HepG2 (cell line): ENCODE results near the gene RHBG. TPM values are rescaled to one million over a fixed set of nuclear protein-coding genes. Genes with fewer than 3 reads are reported as not detected.
A peak's percentile ranks its signal among the peaks of the same experiment; 100 is the strongest.

Experiments used
- CC2D1A ChIP-seq: sonication (generic); formaldehyde crosslinking; IDR thresholded peaks from 2 replicates; pipeline ENCODE4 v1.8.1; 2023; ENCODE audit warnings: mild to moderate bottlenecking, missing genetic modification reagents
- ELF1 ChIP-seq: sonication (generic); formaldehyde crosslinking; IDR thresholded peaks from 2 replicates; pipeline ENCODE4 v1.4.0; 2020; ENCODE audit warnings: missing genetic modification reagents
- ELF3 ChIP-seq: IDR thresholded peaks from 2 replicates; pipeline ENCODE4 v1.6.1; 2016; ENCODE audit warnings: missing genetic modification reagents, missing compliant biosample characterization
- HHEX ChIP-seq: IDR thresholded peaks from 2 replicates; pipeline ENCODE4 v1.6.1; 2016; ENCODE audit warnings: control low read depth
- HNRNPH1 ChIP-seq: fragments of 200-400 bp; formaldehyde crosslinking; optimal IDR thresholded peaks from 2 replicates; pipeline ENCODE3; 2017; ENCODE audit warnings: mild to moderate bottlenecking, low read depth, low read length
- HOXA7 ChIP-seq: sonication (generic); formaldehyde crosslinking; IDR thresholded peaks from 2 replicates; pipeline ENCODE4 v1.8.1; 2022; ENCODE audit warnings: mild to moderate bottlenecking, missing genetic modification reagents, moderate library complexity
- NFE2L2 ChIP-seq: fragments of 150-350 bp; IDR thresholded peaks from 2 replicates; pipeline ENCODE4 v1.6.1; 2014; ENCODE audit warnings: low read length
- RELA ChIP-seq: sonication (generic); formaldehyde crosslinking; IDR thresholded peaks from 2 replicates; pipeline ENCODE4 v1.4.0; 2020; ENCODE audit warnings: missing genetic modification reagents
- ZMYM2 ChIP-seq: sonication (generic); formaldehyde crosslinking; IDR thresholded peaks from 2 replicates; pipeline ENCODE4 v1.8.0; 2022; ENCODE audit warnings: mild to moderate bottlenecking, missing genetic modification reagents
- ZNF232 ChIP-seq: sonication (generic); formaldehyde crosslinking; IDR thresholded peaks from 2 replicates; pipeline ENCODE4 v1.4.0; 2020; ENCODE audit warnings: missing genetic modification reagents, borderline replicate concordance
- ZNF253 ChIP-seq: sonication (generic); formaldehyde crosslinking; IDR thresholded peaks from 2 replicates; pipeline ENCODE4 v1.8.0; 2022; ENCODE audit warnings: mild to moderate bottlenecking, missing genetic modification reagents, borderline replicate concordance
- ZNF318 ChIP-seq: sonication (generic); formaldehyde crosslinking; IDR thresholded peaks from 2 replicates; pipeline ENCODE4 v1.4.0; 2020; ENCODE audit warnings: mild to moderate bottlenecking, missing genetic modification reagents
- ZNF33B ChIP-seq: sonication (generic); formaldehyde crosslinking; IDR thresholded peaks from 2 replicates; pipeline ENCODE4 v1.5.1; 2020; ENCODE audit warnings: mild to moderate bottlenecking, missing genetic modification reagents
- ZNF441 ChIP-seq: sonication (generic); formaldehyde crosslinking; IDR thresholded peaks from 2 replicates; pipeline ENCODE4 v1.7.0; 2021; ENCODE audit warnings: missing genetic modification reagents, borderline replicate concordance
- ZNF792 ChIP-seq: IDR thresholded peaks from 2 replicates; pipeline ENCODE4 v1.6.1; 2016
- polyA plus RNA-seq, 8 experiments: library from polyadenylated mRNA; depleted of rRNA in 3 of 8; stranded (reverse) in 7 of 8; unstranded in 1 of 8; fragments of >200 nt; fragmentation: Illumina TruSeq in 4 of 8; extraction: Trizol in 4 of 8; gene quantifications; 2 replicates each; pipeline versions ENCODE4 v1.2.1 to v1.2.3, GENCODE V29; 2011 to 2016; ENCODE audit warnings: low read depth in 4 of 8, missing spikeins in 1 of 8, mixed read lengths in 1 of 8; ENCODE audit not compliant: insufficient read depth in 1 of 8
- total RNA-seq, 5 experiments: library from RNA; depleted of rRNA; stranded (reverse); fragments of >200 nt; fragmentation: Illumina TruSeq; extraction: Trizol; gene quantifications; 2 replicates each; pipeline ENCODE4 v1.2.3, GENCODE V29; 2016; ENCODE audit warnings: low read depth in 1 of 5
- TF ChIP-seq, protein P1 (sequence below): IDR thresholded peaks from 2 replicates; pipeline ENCODE4 v1.6.1; 2016
- TF ChIP-seq, protein P2 (sequence below): IDR thresholded peaks from 2 replicates; pipeline ENCODE4 v1.6.1; 2016; ENCODE audit warnings: missing biosample characterization, missing genetic modification reagents, low read depth
- TF ChIP-seq, protein P3 (sequence below): sonication (generic); formaldehyde crosslinking; IDR thresholded peaks from 2 replicates; pipeline ENCODE4 v1.4.0; 2020; ENCODE audit warnings: missing genetic modification reagents

The RHBG gene
- total and polyA plus RNA-seq, 2 of the 13 experiments (the other 11 are each of a cell fraction or from before 2014, with no cell fraction given), result 61.8 to 73.5 TPM

DNA sequence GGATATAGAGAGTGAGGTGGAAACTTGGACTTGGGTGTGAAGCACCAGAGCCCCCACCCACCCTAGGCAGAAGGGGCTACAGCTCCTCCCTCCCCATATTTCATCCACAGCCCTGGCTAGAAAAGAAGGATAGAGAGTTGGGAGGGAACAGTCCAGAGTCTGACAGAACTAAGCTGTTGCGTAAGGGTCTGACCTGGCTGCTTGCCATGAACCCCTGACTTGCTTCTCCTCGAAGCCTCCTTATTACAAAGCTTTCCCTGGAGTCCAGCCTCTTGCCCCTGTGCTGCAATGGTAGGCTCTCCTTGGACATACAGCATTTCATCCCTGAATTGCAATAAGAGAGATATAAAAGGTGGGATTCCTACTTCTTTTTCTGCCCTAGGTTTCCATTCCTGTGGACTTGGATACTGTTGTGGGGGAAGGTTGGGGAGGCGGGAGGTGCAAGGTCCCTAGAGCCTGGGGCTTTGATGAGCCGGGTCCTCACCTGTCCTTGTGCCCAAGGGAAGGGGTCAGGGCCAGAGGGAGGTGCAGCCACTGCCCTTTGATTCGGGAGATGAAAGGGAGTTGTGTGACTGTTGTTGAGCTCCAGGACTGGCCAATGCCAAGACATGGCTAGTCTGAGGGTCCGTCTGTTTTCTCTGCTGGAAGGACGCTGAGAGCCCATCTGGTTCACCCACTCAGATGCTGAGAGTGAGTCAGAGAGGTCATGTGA lies 2.7 kb downstream of the RHBG start (continued):
- TF ChIP-seq RELA (CRISPR knock-in tag) (0 out of 2 replicates have a peak, but pooled peaks have one; percentile 78), ZNF232 (CRISPR knock-in tag) (no peak; the same call in 1 of the 2 replicates), ZMYM2 (CRISPR knock-in tag) (peak; percentile 84), ZNF33B (CRISPR knock-in tag) (peak; percentile 43; the same call in 1 of the 2 replicates), ZNF253 (no peak), HHEX (CRISPR knock-in tag) (peak; percentile 82), ZNF318 (no peak), ZNF441 (CRISPR knock-in tag) (0 out of 2 replicates have a peak, but pooled peaks have one; percentile 16), ELF3 (CRISPR knock-in tag) (peak; percentile 78), CC2D1A (CRISPR knock-in tag) (no peak), ELF1 (CRISPR knock-in tag) (peak; percentile 53), HNRNPH1 (no peak), ZNF792 (peak; percentile 35), HOXA7 (CRISPR knock-in tag) (no peak), NFE2L2 (no peak)
- TF ChIP-seq, protein P1, sequence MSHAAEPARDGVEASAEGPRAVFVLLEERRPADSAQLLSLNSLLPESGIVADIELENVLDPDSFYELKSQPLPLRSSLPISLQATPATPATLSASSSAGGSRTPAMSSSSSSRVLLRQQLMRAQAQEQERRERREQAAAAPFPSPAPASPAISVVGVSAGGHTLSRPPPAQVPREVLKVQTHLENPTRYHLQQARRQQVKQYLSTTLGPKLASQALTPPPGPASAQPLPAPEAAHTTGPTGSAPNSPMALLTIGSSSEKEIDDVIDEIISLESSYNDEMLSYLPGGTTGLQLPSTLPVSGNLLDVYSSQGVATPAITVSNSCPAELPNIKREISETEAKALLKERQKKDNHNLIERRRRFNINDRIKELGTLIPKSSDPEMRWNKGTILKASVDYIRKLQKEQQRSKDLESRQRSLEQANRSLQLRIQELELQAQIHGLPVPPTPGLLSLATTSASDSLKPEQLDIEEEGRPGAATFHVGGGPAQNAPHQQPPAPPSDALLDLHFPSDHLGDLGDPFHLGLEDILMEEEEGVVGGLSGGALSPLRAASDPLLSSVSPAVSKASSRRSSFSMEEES (CRISPR knock-in tag), result peak; percentile 83
- TF ChIP-seq, protein P2, sequence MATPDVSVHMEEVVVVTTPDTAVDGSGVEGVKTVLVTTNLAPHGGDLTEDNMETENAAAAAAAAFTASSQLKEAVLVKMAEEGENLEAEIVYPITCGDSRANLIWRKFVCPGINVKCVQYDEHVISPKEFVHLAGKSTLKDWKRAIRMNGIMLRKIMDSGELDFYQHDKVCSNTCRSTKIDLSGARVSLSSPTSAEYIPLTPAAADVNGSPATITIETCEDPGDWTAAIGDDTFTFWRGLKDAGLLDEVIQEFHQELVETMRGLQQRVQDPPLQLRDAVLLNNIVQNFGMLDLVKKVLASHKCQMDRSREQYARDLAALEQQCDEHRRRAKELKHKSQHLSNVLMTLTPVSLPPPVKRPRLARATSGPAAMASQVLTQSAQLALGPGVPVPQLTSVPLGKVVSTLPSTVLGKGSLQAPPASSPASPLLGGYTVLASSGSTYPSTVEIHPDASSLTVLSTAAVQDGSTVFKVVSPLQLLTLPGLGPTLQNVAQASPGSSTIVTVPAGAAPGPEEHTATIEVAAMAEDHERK (CRISPR knock-in tag), result no peak
- TF ChIP-seq, protein P3, sequence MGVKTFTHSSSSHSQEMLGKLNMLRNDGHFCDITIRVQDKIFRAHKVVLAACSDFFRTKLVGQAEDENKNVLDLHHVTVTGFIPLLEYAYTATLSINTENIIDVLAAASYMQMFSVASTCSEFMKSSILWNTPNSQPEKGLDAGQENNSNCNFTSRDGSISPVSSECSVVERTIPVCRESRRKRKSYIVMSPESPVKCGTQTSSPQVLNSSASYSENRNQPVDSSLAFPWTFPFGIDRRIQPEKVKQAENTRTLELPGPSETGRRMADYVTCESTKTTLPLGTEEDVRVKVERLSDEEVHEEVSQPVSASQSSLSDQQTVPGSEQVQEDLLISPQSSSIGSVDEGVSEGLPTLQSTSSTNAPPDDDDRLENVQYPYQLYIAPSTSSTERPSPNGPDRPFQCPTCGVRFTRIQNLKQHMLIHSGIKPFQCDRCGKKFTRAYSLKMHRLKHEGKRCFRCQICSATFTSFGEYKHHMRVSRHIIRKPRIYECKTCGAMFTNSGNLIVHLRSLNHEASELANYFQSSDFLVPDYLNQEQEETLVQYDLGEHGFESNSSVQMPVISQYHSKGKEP (CRISPR knock-in tag), result no peak
